Heart left ventricle (tissue), 16 donors: ENCODE measurements around the gene RXFP1. TPM values are rescaled to one million over a fixed set of nuclear protein-coding genes. Genes with fewer than 3 reads are reported as not detected.
A peak's percentile ranks its signal among the peaks of the same experiment; 100 is the strongest.

ENCODE experiments used
- ATAC-seq, 4 donors: fragments of 200-7000 bp; cut with Tn5 transposase; one replicate each; pipeline ENCODE4 v1.9.1; 2020 to 2022; ENCODE audit warnings: moderate library complexity in 4 of 4, mild to moderate bottlenecking in 3 of 4, moderate number of reproducible peaks in 1 of 4
- DNase-seq, 5 donors: peaks; one replicate each; pipeline ENCODE4 v3.0.0-alpha.2; 2020
- H3K27ac ChIP-seq, 12 donors: fragments of 200-600 bp; sonication (generic) in 4 of 12; one replicate each; pipeline versions ENCODE4 v1.5.0 to v1.8.0; 2016 to 2022; ENCODE audit warnings: mild to moderate bottlenecking in 2 of 12
- H3K27me3 ChIP-seq, 9 donors: fragments of 200-600 bp; sonication (generic) in 2 of 9; one replicate each; pipeline versions ENCODE4 v1.5.1 to v1.8.0; 2016 to 2022; ENCODE audit warnings: mild to moderate bottlenecking in 3 of 9
- H3K36me3 ChIP-seq, 9 donors: fragments of 200-600 bp; sonication (generic) in 2 of 9; one replicate each; pipeline versions ENCODE4 v1.5.0 to v1.8.0; 2018 to 2022; ENCODE audit warnings: mild to moderate bottlenecking in 2 of 9
- H3K4me1 ChIP-seq, 12 donors: fragments of 200-600 bp; sonication (generic) in 4 of 12; one replicate each; pipeline versions ENCODE4 v1.5.0 to v1.8.0; 2016 to 2022; ENCODE audit warnings: mild to moderate bottlenecking in 3 of 12
- H3K4me3 ChIP-seq, 12 donors: fragments of 200-600 bp; sonication (generic) in 4 of 12; one replicate each; pipeline versions ENCODE4 v1.5.0 to v1.8.0; 2017 to 2022; ENCODE audit warnings: mild to moderate bottlenecking in 9 of 12, moderate library complexity in 4 of 12
- H3K9me3 ChIP-seq, 12 donors: fragments of 200-600 bp; sonication (generic) in 4 of 12; one replicate each; pipeline versions ENCODE4 v1.5.0 to v1.8.0; 2016 to 2022; ENCODE audit warnings: mild to moderate bottlenecking in 1 of 12
- POLR2A ChIP-seq, 2 donors: fragments of 450-650 bp; IDR thresholded peaks; one replicate each; pipeline ENCODE4 v1.6.1; 2017; ENCODE audit warnings: antibody characterized with exemption in 2 of 2, mild to moderate bottlenecking in 2 of 2, moderate library complexity in 2 of 2
- WGBS, 4 donors: extraction: QIAGEN DNeasy Blood & Tissue Kit in 2 of 4; methylation state at CpG; one replicate each; pipeline versions ENCODE4 v1.1.5 to v1.1.7; 2013 to 2018; 5-methylcytosine and 5-hydroxymethylcytosine counted together
- intact Hi-C, 10 donors: fragments of 100-400 bp; cut with DNase I; formaldehyde crosslinking; loops; one replicate each; pipeline versions ENCODE4 v1.11.1 to v1.14.2; 2022
- polyA plus RNA-seq, 2 donors: library from polyadenylated mRNA; stranded (reverse); fragments of 200-250 nt; gene quantifications; one replicate each; pipeline ENCODE4 v1.2.3, GENCODE V29; 2013
- total RNA-seq, 9 donors: library from RNA; depleted of rRNA in 2 of 9; stranded (reverse); fragments of >200 nt in 2 of 9; fragmentation: NEBNext Ultra II Directional in 3 of 9; extraction: Animal tissue kit (Norgen Biotek cat#: 25700) in 3 of 9; gene quantifications; one replicate each; pipeline versions ENCODE4 v1.1.0 to v1.2.4, GENCODE V29; 2016 to 2023
- TF ChIP-seq, protein P1 (sequence below), 12 donors: fragments of 200-600 bp; sonication (generic) in 4 of 12; IDR thresholded peaks; one replicate each; pipeline versions ENCODE4 v1.5.0 to v1.8.0; 2018 to 2022; ENCODE audit warnings: antibody characterized with exemption in 12 of 12, mild to moderate bottlenecking in 5 of 12
- donor health status: ischemic (EF 13 %, LVEDD 7.1; RV severe dilation, severe dysfunction).
- donor health status: healthy with polysubstance abuse.
- donor health status: DM: no; HTN: yes; CAD: no.
- donor health status: DM: no; HTN: no; CAD: no.
- donor health status: ischemic (EF 25% LVEDD 6.9; RV normal size, moderate dysfunction).
- donor health status: ischemic (EF 25% LVEDD 5.7; RV mildly dilated, moderate dysfunction).
- donor health status: healthy.
- donor health status: DM: yes; HTN: yes; CAD: no.
- donor health status: ischemic (EF 35%, LVEDD 5.7; RV mildly dilated, moderate dysfunction).
- donor health status: nonischemic (EF 11% LVEDD 7.7; RV severe dilation, severe dysfunction).
- donor health status: DM: yes; HTN: yes; CAD: no.
- donor health status: PGD.
- donor health status: ischemic (EF 29% LVEDD 5.4; RV normal size, mild dysfunction).
- donor health status: nonischemic (EF 23%, LVEDD 6.1; RV moderate dilation, normal function).

RXFP1 gene
- total and polyA plus RNA-seq, 11 donors, result not detected

DNA sequence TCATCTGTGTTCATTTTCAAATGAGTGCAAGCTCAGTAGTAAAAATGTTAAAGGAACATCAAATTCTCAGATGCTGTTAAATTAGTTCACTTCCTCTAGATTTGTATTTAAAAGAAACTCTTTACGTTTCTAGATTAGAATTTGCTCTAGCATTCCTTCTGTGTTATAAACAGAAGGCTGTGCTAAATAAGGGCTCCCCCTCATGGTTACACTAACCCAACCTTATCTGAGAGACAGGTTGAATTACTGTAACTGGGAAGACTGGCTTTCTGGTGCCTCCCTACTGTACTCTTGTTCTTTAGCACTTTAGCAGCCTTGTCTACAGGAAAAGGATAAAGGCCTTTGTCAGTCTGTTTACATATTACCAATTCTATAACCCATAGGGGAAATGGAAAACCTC lies 56.8 kb downstream of the RXFP1 start:
- H3K27ac ChIP-seq, result no peak overlapping the region
- intact Hi-C loops, result no loop called here

GRCh38 chr4:158580064-158580463 lies 58.4 kb downstream of the RXFP1 start:
- H3K4me3 ChIP-seq, result no peak overlapping the region
- DNase-seq (no peak), ATAC-seq (no peak)
- no peaks in the 10 kb centered on the region for H3K9me3 ChIP-seq
- TF ChIP-seq, protein P1, sequence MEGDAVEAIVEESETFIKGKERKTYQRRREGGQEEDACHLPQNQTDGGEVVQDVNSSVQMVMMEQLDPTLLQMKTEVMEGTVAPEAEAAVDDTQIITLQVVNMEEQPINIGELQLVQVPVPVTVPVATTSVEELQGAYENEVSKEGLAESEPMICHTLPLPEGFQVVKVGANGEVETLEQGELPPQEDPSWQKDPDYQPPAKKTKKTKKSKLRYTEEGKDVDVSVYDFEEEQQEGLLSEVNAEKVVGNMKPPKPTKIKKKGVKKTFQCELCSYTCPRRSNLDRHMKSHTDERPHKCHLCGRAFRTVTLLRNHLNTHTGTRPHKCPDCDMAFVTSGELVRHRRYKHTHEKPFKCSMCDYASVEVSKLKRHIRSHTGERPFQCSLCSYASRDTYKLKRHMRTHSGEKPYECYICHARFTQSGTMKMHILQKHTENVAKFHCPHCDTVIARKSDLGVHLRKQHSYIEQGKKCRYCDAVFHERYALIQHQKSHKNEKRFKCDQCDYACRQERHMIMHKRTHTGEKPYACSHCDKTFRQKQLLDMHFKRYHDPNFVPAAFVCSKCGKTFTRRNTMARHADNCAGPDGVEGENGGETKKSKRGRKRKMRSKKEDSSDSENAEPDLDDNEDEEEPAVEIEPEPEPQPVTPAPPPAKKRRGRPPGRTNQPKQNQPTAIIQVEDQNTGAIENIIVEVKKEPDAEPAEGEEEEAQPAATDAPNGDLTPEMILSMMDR (IDR thresholded peaks at IDR 0.05), result no peak
- no peak for TF ChIP-seq POLR2A (IDR thresholded peaks at IDR 0.05)
- WGBS, 4 donors, result 20 to 50% (median 26%) methylated on average over 1 of the region's 1 CpG
- H3K4me1 ChIP-seq, result no peaks in the 10 kb centered on the region
- no peak overlapping the region for H3K27ac ChIP-seq
- no peaks in the 10 kb centered on the region for H3K27me3 ChIP-seq
- intact Hi-C loops, result no loop called here
- no peaks in the 10 kb centered on the region for H3K36me3 ChIP-seq

More for the DNA sequence above, 56.8 kb downstream of the RXFP1 start:
- TF ChIP-seq POLR2A (IDR thresholded peaks at IDR 0.05), result no peak
- TF ChIP-seq, protein P1 (IDR thresholded peaks at IDR 0.05), result peak in 3 of 12 donors; percentile 7 to 23 (median 9)
- Histone ChIP-seq H3K4me1 (no peaks in the 10 kb centered on the region), H3K9me3 (no peaks in the 10 kb centered on the region), H3K36me3 (no peaks in the 10 kb centered on the region), H3K4me3 (no peak overlapping the region), H3K27me3 (no peaks in the 10 kb centered on the region)
- DNase-seq (no peak), ATAC-seq (no peak)
- WGBS, 4 donors, result 15 to 25% (median 18%) methylated on average over 1 of the region's 1 CpG

DNA sequence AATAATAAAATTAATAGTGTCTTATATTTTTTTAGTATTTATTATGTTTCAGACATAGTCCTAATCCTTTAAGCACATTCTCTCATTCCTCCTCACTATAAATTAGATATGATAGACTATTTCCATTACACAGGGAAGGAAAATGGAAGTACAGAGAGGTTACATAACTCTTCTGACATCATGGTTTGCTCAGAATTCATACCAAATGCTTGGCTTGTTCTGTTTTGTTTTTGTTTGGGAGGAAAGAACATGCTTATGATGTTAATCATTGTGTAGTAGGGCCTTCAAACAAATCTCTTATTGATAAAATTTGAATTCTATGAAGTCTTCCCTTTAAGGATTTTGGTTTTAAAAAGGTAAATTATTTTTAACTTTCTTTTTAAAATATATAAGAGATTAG lies 59.5 kb downstream of the RXFP1 start:
- no peak for TF ChIP-seq POLR2A (IDR thresholded peaks at IDR 0.05)
- ATAC-seq (no peak), DNase-seq (no peak)
- no peak overlapping the region for H3K27ac ChIP-seq
- intact Hi-C loops, result no loop called here
- no peaks in the 10 kb centered on the region for H3K9me3 ChIP-seq
- H3K36me3 ChIP-seq, result no peaks in the 10 kb centered on the region
- no peaks in the 10 kb centered on the region for H3K27me3 ChIP-seq
- no peaks in the 10 kb centered on the region for H3K4me1 ChIP-seq
- H3K4me3 ChIP-seq, result no peak overlapping the region

DNA sequence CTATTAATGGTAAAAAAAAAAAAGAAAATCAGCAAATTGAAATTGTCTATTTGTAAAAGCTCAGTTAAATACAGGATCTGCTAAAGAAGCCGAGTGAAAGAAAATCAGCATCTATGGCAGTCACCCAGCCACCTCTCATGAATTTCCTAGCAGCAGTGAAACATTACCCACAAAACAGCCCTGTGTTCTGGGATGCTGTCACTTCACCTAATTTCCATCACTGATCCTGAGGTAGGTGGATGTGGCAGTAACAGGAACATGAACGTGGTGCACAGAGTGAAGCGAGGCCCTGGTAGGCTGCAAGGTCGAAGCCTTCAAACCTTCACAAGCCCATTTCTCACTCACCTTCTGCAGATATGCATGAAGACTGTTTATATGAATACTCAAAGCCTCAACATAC lies 65.2 kb downstream of the RXFP1 start:
- Histone ChIP-seq H3K9me3 (no peaks in the 10 kb centered on the region), H3K4me1 (no peaks in the 10 kb centered on the region), H3K4me3 (no peak overlapping the region), H3K36me3 (no peaks in the 10 kb centered on the region), H3K27me3 (no peaks in the 10 kb centered on the region), H3K27ac (no peak overlapping the region)
- WGBS, 4 donors, result 81 to 96% (median 89%) methylated on average over 4 of the region's 4 CpGs
- intact Hi-C loops, result no loop called here
- no peak for ATAC-seq
- DNase-seq, result no peak
- TF ChIP-seq, protein P1 (IDR thresholded peaks at IDR 0.05), result no peak
- no peak for TF ChIP-seq POLR2A (IDR thresholded peaks at IDR 0.05)

DNA sequence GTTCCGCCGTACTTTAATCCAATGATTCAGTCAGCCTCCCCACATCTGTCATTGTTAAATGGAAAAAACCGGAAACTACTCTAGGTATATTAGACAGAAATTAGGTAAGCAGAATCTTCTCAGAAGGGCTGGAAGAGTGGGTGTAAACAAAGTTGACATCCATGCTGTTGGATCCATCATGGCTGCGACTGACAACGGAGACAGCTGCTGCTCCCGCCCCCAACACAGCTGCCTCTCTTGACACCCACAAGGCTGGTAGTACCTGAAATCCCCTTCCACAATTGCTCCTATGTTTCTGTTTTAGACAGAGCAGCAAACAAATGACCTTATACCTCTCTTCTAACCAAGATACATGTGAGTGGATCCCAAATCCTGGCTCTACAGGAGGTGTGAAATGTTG lies 66.6 kb downstream of the RXFP1 start:
- 89 to 96% (median 94%) methylated on average over 6 of the region's 6 CpGs for WGBS, 4 donors
- no peak overlapping the region for H3K4me3 ChIP-seq
- no peak for DNase-seq

More for the DNA sequence above, 66.6 kb downstream of the RXFP1 start:
- no peak for ATAC-seq
- H3K4me1 ChIP-seq, result no peaks in the 10 kb centered on the region
- no peaks in the 10 kb centered on the region for H3K36me3 ChIP-seq
- no peaks in the 10 kb centered on the region for H3K9me3 ChIP-seq
- H3K27me3 ChIP-seq, result peaks cover 0 to 3% (median 0%) of the 10 kb centered on the region in 9 donors
- intact Hi-C loops, result no loop called here
- no peak overlapping the region for H3K27ac ChIP-seq
- TF ChIP-seq, protein P1 (IDR thresholded peaks at IDR 0.05), result no peak
- no peak for TF ChIP-seq POLR2A (IDR thresholded peaks at IDR 0.05)
